ENCODE results near the gene WDR62.

GRCh38 chr19:36106991-36107390 is 52.3 kb downstream of the WDR62 start:
- no peak for TF ChIP-seq ZBTB1 (tag by site-specific recombination; IDR thresholded peaks at IDR 0.05)
- TF ChIP-seq CTCF (tag by site-specific recombination; IDR thresholded peaks at IDR 0.05): no peak
- no peak for TF ChIP-seq ZNF24 (tag by site-specific recombination; IDR thresholded peaks at IDR 0.05)
- TF ChIP-seq ZNF777 (tag by site-specific recombination; IDR thresholded peaks at IDR 0.05; ENCODE audit: borderline replicate concordance): no peak
- TF ChIP-seq ZNF704 (tag by site-specific recombination; IDR thresholded peaks at IDR 0.05): no peak
- no peak for TF ChIP-seq ZNF10 (tag by site-specific recombination; IDR thresholded peaks at IDR 0.05)

Data from HEK293 (cell line).